HCT116 (cell line): ENCODE measurements around the gene SGF29.
"Not testable (repeated sequence)": the region's sequence is repeated elsewhere in the genome, so short reads cannot be mapped to it uniquely, and the experiment has no call there.

Source experiments
- CEBPB ChIP-seq: IDR thresholded peaks from 2 replicates; pipeline ENCODE4 v1.6.1; 2012; ENCODE audit warnings: low read depth
- CTCF ChIP-seq, 3 experiments: fragments of 200-600 bp in 1 of 3; sonication (generic) in 1 of 3; IDR thresholded peaks in 2 of 3; conservative IDR thresholded peaks in 1 of 3; 2 replicates each; pipeline ENCODE4 v1.5.1; 2012 to 2017; ENCODE audit warnings: low read depth in 2 of 3, low read length in 2 of 3, antibody characterized with exemption in 1 of 3, borderline replicate concordance in 1 of 3, control low read depth in 1 of 3, mild to moderate bottlenecking in 1 of 3, mixed read lengths in 1 of 3, mixed run types in 1 of 3, moderate library complexity in 1 of 3; ENCODE audit not compliant: insufficient read depth in 1 of 3
- ELF1 ChIP-seq: IDR thresholded peaks from 2 replicates; pipeline ENCODE4 v1.6.1; 2012; ENCODE audit warnings: low read depth, borderline replicate concordance
- EZH2 ChIP-seq: fragments of 200-600 bp; sonication (generic); IDR thresholded peaks from 2 replicates; pipeline ENCODE4 v1.6.1; 2017; ENCODE audit warnings: antibody characterized with exemption, mixed run types
- FOSL1 ChIP-seq: IDR thresholded peaks from 2 replicates; pipeline ENCODE4 v1.6.1; 2012; ENCODE audit warnings: low read depth
- JUND ChIP-seq: IDR thresholded peaks from 2 replicates; pipeline ENCODE4 v1.6.1; 2012
- MAX ChIP-seq: IDR thresholded peaks from 2 replicates; pipeline ENCODE4 v1.6.1; 2012
- POLR2A ChIP-seq: IDR thresholded peaks from 2 replicates; pipeline ENCODE4 v1.7.0; 2011; ENCODE audit warnings: borderline replicate concordance; ENCODE audit not compliant: insufficient read depth, insufficient read length; ENCODE audit errors: extremely low read depth
- POLR2AphosphoS5 ChIP-seq: IDR thresholded peaks from 2 replicates; pipeline ENCODE4 v1.6.1; 2011; ENCODE audit warnings: mild to moderate bottlenecking, low read depth, low read length, moderate library complexity
- RAD21 ChIP-seq: IDR thresholded peaks from 2 replicates; pipeline ENCODE4 v1.6.1; 2012; ENCODE audit warnings: low read depth, mild to moderate bottlenecking
- REST ChIP-seq: IDR thresholded peaks from 2 replicates; pipeline ENCODE4 v1.6.1; 2012; ENCODE audit warnings: low read depth
- SP1 ChIP-seq: IDR thresholded peaks from 2 replicates; pipeline ENCODE4 v1.6.1; 2012; ENCODE audit warnings: low read depth
- YY1 ChIP-seq: IDR thresholded peaks from 2 replicates; pipeline ENCODE4 v1.6.1; 2011; ENCODE audit warnings: low read length, low read depth, moderate library complexity, mild to moderate bottlenecking; ENCODE audit not compliant: insufficient replicate concordance; ENCODE audit errors: extremely low read depth
- ZNF274 ChIP-seq: fragments of 200-500 bp; sonication (Bioruptor generic); IDR thresholded peaks from 2 replicates; pipeline ENCODE4 v1.6.1; 2014; ENCODE audit warnings: mild to moderate bottlenecking, low read depth, low read length, inconsistent platforms

GRCh38 chr16:28620316-28620715, 66.6 kb downstream of the SGF29 start:
- not testable (repeated sequence) for TF ChIP-seq MAX; RAD21; CTCF (IDR thresholded peaks at IDR 0.05 in 2 of 3, conservative IDR thresholded peaks at IDR 0.05 in 1 of 3; ENCODE audit: borderline replicate concordance in 1 of 3, insufficient read depth in 1 of 3, low read depth in 2 of 3, low read length in 2 of 3); POLR2AphosphoS5; POLR2A; EZH2; ELF1; REST; SP1; ZNF274; CEBPB; YY1; JUND; FOSL1
